GM12878 (cell line): ENCODE results near the gene PTPRN2. TPM values are rescaled to one million over a fixed set of nuclear protein-coding genes. Genes with fewer than 3 reads are reported as not detected.

ENCODE experiments used
- ATAC-seq: fragments of 200-7000 bp; cut with Tn5 transposase; 3 replicates; pipeline ENCODE4 v1.9.1; 2020; ENCODE audit warnings: mild to moderate bottlenecking, moderate library complexity
- BruUV-seq: library from RNA; stranded (reverse); fragments of 400-500 nt; replicated peaks from 2 replicates; lab custom pipeline; 2021; lab: Mats Ljungman, UMichigan
- CTCF ChIA-PET: fragments of 300-600 bp; sonication (Branson Sonifier 250); formaldehyde crosslinking; extraction: SDS; loops from one replicate; lab custom pipeline; 2021; ENCODE audit warnings: inconsistent platforms; lab: Yijun Ruan, JAX
- POLR2A ChIA-PET: fragments of 350-600 bp; formaldehyde crosslinking; extraction: SDS; loops from one replicate; lab custom pipeline; 2021; ENCODE audit warnings: inconsistent platforms; lab: Charles Lee
- RAD21 ChIA-PET: fragments of 300-600 bp; sonication (Branson Sonifier 250); formaldehyde crosslinking; loops from one replicate; lab custom pipeline; 2023; ENCODE audit warnings: antibody characterized with exemption; ENCODE audit not compliant: unreplicated experiment; lab: Charles Lee
- SMC1A ChIA-PET: fragments of 300-600 bp; sonication (Branson Sonifier 250); formaldehyde crosslinking; loops from one replicate; lab custom pipeline; 2023; ENCODE audit not compliant: unreplicated experiment, uncharacterized antibody; lab: Charles Lee
- DNase-seq: peaks from one replicate; pipeline ENCODE4 v3.0.0-alpha.2; 2011; ENCODE audit warnings: low read depth, low spot score
- FAIRE-seq: peaks from 3 replicates; lab custom pipeline; 2011; peaks lifted over from hg19 to GRCh38; lab: Jason Lieb, UNC
- H2AFZ ChIP-seq: 2 replicates; pipeline ENCODE4 v1.6.0; 2011; ENCODE audit warnings: low read depth, low read length, control low read depth; ENCODE audit not compliant: control insufficient read depth
- H3K27ac ChIP-seq: 2 replicates; pipeline ENCODE4 v1.5.1; 2011; ENCODE audit warnings: control low read depth; ENCODE audit not compliant: control insufficient read depth, insufficient read depth
- H3K27me3 ChIP-seq, 2 experiments: replicated peaks in 1 of 2; 2 replicates each; pipeline versions ENCODE4 v1.6.0 to v1.6.1; 2011; ENCODE audit warnings: low read length in 1 of 2; ENCODE audit not compliant: control insufficient read depth in 2 of 2, insufficient read depth in 2 of 2
- H3K36me3 ChIP-seq, 2 experiments: 2 replicates each; pipeline ENCODE4 v1.5.1; 2011; ENCODE audit warnings: low read length in 1 of 2; ENCODE audit not compliant: control insufficient read depth in 2 of 2, insufficient read depth in 2 of 2
- H3K4me1 ChIP-seq: 2 replicates; pipeline ENCODE4 v1.6.1; 2011; ENCODE audit warnings: mild to moderate bottlenecking, low read length, moderate library complexity, mixed read lengths; ENCODE audit not compliant: control insufficient read depth, insufficient read depth
- H3K4me2 ChIP-seq: 2 replicates; pipeline ENCODE4 v1.6.0; 2011; ENCODE audit warnings: control low read depth; ENCODE audit not compliant: control insufficient read depth, insufficient read depth
- H3K4me3 ChIP-seq: fragments of 200-600 bp; sonication (generic); 2 replicates; pipeline ENCODE4 v1.5.1; 2016
- H3K79me2 ChIP-seq: 2 replicates; pipeline ENCODE4 v1.6.0; 2011; ENCODE audit warnings: low read length; ENCODE audit not compliant: control insufficient read depth, insufficient read depth
- H3K9ac ChIP-seq: 2 replicates; pipeline ENCODE4 v1.8.0; 2011; ENCODE audit warnings: low read length, control low read depth, mixed read lengths; ENCODE audit not compliant: control insufficient read depth, insufficient read depth
- H3K9me3 ChIP-seq: replicated peaks from 3 replicates; pipeline ENCODE4 v1.5.1; 2011; ENCODE audit warnings: mild to moderate bottlenecking, low read length; ENCODE audit not compliant: control insufficient read depth, insufficient read depth
- H4K20me1 ChIP-seq: 2 replicates; pipeline ENCODE4 v1.6.0; 2011; ENCODE audit not compliant: control insufficient read depth, insufficient read depth
- CHD1 ChIP-seq: IDR thresholded peaks from 2 replicates; pipeline ENCODE4 v1.6.1; 2012; ENCODE audit warnings: low read depth, low read length, improper control_type of control experiment
- E4F1 ChIP-seq: fragments of 450-650 bp; IDR thresholded peaks from 2 replicates; pipeline ENCODE4 v1.6.1; 2018; ENCODE audit warnings: borderline replicate concordance, mild to moderate bottlenecking; ENCODE audit not compliant: partially characterized antibody
- GABPA ChIP-seq: IDR thresholded peaks from 2 replicates; pipeline ENCODE4 v1.6.1; 2014; ENCODE audit warnings: antibody characterized with exemption, low read depth, mild to moderate bottlenecking, inconsistent platforms
- IRF3 ChIP-seq: fragments of 450-650 bp; IDR thresholded peaks from 2 replicates; pipeline ENCODE4 v1.6.1; 2014; ENCODE audit warnings: mild to moderate bottlenecking
- MEF2B ChIP-seq: fragments of 450-650 bp; IDR thresholded peaks from 2 replicates; pipeline ENCODE4 v1.6.1; 2018; ENCODE audit warnings: mild to moderate bottlenecking, moderate library complexity; ENCODE audit not compliant: partially characterized antibody, poor library complexity, severe bottlenecking
- NFYB ChIP-seq: IDR thresholded peaks from 2 replicates; pipeline ENCODE4 v1.6.1; 2011; ENCODE audit warnings: low read depth, mild to moderate bottlenecking, low read length, improper control_type of control experiment, moderate library complexity; ENCODE audit not compliant: insufficient read depth
- PKNOX1 ChIP-seq: fragments of 450-650 bp; IDR thresholded peaks from 2 replicates; pipeline ENCODE4 v1.6.1; 2016; ENCODE audit warnings: mild to moderate bottlenecking
- POLR2AphosphoS5 ChIP-seq: IDR thresholded peaks from 2 replicates; pipeline ENCODE4 v1.6.1; 2011; ENCODE audit warnings: mild to moderate bottlenecking, low read length, inconsistent platforms
- POU2F2 ChIP-seq: IDR thresholded peaks from 3 replicates; pipeline ENCODE4 v1.6.1; 2011; ENCODE audit warnings: low read depth, mild to moderate bottlenecking, low read length, borderline replicate concordance
- RELA ChIP-seq: fragments of 450-650 bp; IDR thresholded peaks from 2 replicates; pipeline ENCODE4 v1.8.0; 2014; ENCODE audit warnings: borderline replicate concordance; ENCODE audit not compliant: partially characterized antibody
- SMARCA5 ChIP-seq: fragments of 450-650 bp; IDR thresholded peaks from 2 replicates; pipeline ENCODE4 v1.6.1; 2017; ENCODE audit warnings: mild to moderate bottlenecking
- TARDBP ChIP-seq: IDR thresholded peaks from 2 replicates; pipeline ENCODE4 v1.6.1; 2016; ENCODE audit warnings: borderline replicate concordance
- TCF12 ChIP-seq: IDR thresholded peaks from 2 replicates; pipeline ENCODE4 v1.6.1; 2011; ENCODE audit warnings: low read depth, mild to moderate bottlenecking, low read length
- USF2 ChIP-seq: IDR thresholded peaks from 2 replicates; pipeline ENCODE4 v1.6.1; 2011; ENCODE audit warnings: low read depth, low read length, improper control_type of control experiment, borderline replicate concordance
- ZSCAN29 ChIP-seq: fragments of 450-650 bp; IDR thresholded peaks from 2 replicates; pipeline ENCODE4 v1.6.1; 2017; ENCODE audit warnings: mild to moderate bottlenecking, moderate library complexity
- WGBS: methylation state at CpG from one replicate; pipeline ENCODE4 v1.1.6; 2016; ENCODE audit warnings: low lambda C conversion rate; ENCODE audit not compliant: insufficient replicate concordance, insufficient coverage; ENCODE audit errors: missing lambda C conversion rate; 5-methylcytosine and 5-hydroxymethylcytosine counted together
- in situ Hi-C: fragments of 300-500 bp; cut with MboI; formaldehyde crosslinking; loops from 9 replicates; pipeline ENCODE4 v1.14.3; 2018; ENCODE audit warnings: mixed read lengths
- intact Hi-C: fragments of 100-400 bp; cut with micrococcal nuclease; formaldehyde crosslinking; loops from one replicate; pipeline ENCODE4 v1.14.2; 2022; ENCODE audit not compliant: unreplicated experiment
- polyA plus RNA-seq, 11 experiments: library from polyadenylated mRNA; depleted of rRNA in 4 of 11; unstranded in 6 of 11; stranded (reverse) in 5 of 11; fragments of >200 nt; fragmentation: Nextera tagmentation in 4 of 11; fragmentation: Illumina TruSeq in 1 of 11; extraction: Ambion mirVana in 4 of 11; extraction: Trizol in 1 of 11; gene quantifications; 1 replicate in 1 of 11; 2 replicates in 10 of 11; pipeline versions ENCODE4 v1.2.1 to v1.2.3, GENCODE V29; 2011 to 2016; ENCODE audit warnings: inconsistent platforms in 2 of 11, missing spikeins in 2 of 11, low read depth in 1 of 11
- total RNA-seq, 4 experiments: library from RNA; depleted of rRNA in 3 of 4; stranded (reverse); fragments of >200 nt in 3 of 4; fragmentation: Illumina TruSeq in 1 of 4; extraction: Trizol in 1 of 4; gene quantifications; 2 replicates each; pipeline versions ENCODE4 v1.2.1 to v1.2.3, GENCODE V29; 2013 to 2021

PTPRN2 gene
- total and polyA plus RNA-seq, 10 of the 15 experiments (the other 5 are each of a cell fraction or from before 2014, with no cell fraction given): 5.4 TPM; not detected in 9

- H3K9me3 ChIP-seq: peaks cover 3% of the 10 kb centered on the region; the same call in 1 of the 3 replicates
- H3K79me2 ChIP-seq: no peaks in the 10 kb centered on the region
- H3K36me3 ChIP-seq: no peaks in the 10 kb centered on the region
- ATAC-seq (no peak), DNase-seq (no peak), FAIRE-seq (no peak)
- TF ChIP-seq NFYB (no peak), POLR2AphosphoS5 (no peak), CHD1 (no peak), TCF12 (no peak), PKNOX1 (no peak), USF2 (no peak), ZSCAN29 (no peak), TARDBP (no peak), E4F1 (no peak), GABPA (no peak), MEF2B (no peak), RELA (no peak), POU2F2 (no peak), SMARCA5 (no peak), IRF3 (no peak)
- no peaks in the 10 kb centered on the region for H3K4me1 ChIP-seq
- no peaks in the 10 kb centered on the region for H4K20me1 ChIP-seq
- H2AFZ ChIP-seq: no peak overlapping the region
- H3K9ac ChIP-seq: no peak overlapping the region
- no TSS peak for BruUV-seq
- intact Hi-C loops: no loop called here
- H3K4me3 ChIP-seq: no peak overlapping the region
- no peak overlapping the region for H3K4me2 ChIP-seq
- in situ Hi-C loops: no loop called here
- SMC1A ChIA-PET: no interaction called here
- 51% methylated on average over 57 of the region's 70 CpGs for WGBS
- RAD21 ChIA-PET: no interaction called here
- POLR2A ChIA-PET: no interaction called here
- no peaks in the 10 kb centered on the region; a peak in 2 of 4 replicates for H3K27me3 ChIP-seq
- CTCF ChIA-PET: no interaction called here
- no peak overlapping the region for H3K27ac ChIP-seq
Observed at GRCh38 chr7:157690058-157690832, 897.4 kb downstream of the PTPRN2 start.
